ENCODE measurements around the gene FGFBP2.

FGFBP2 gene

GRCh38 chr4:15990570-15991285, 27.8 kb upstream of the FGFBP2 start:
- Histone ChIP-seq H3K36me3 (ENCODE audit: insufficient read depth, low read depth, low read length) (peaks cover 93% of the 10 kb centered on the region), H3K27ac (ENCODE audit: low read length) (no peak overlapping the region)

GRCh38 chr4:15989424-15989823, 26.4 kb upstream of the FGFBP2 start:
- Histone ChIP-seq H3K27me3 (ENCODE audit: insufficient read depth, low read length) (no peaks in the 10 kb centered on the region), H3K27ac (ENCODE audit: low read length) (no peak overlapping the region), H3K4me3 (ENCODE audit: low read length) (no peak overlapping the region), H3K9me3 (ENCODE audit: insufficient read depth, low read depth, low read length) (no peaks in the 10 kb centered on the region), H3K9ac (ENCODE audit: low read depth, low read length) (no peak overlapping the region), H3K36me3 (ENCODE audit: insufficient read depth, low read depth, low read length) (peaks cover 95% of the 10 kb centered on the region), H3K4me1 (ENCODE audit: insufficient read depth, low read length) (no peaks in the 10 kb centered on the region)

More at GRCh38 chr4:15990570-15991285, 27.8 kb upstream of the FGFBP2 start:
- H3K4me1 ChIP-seq (ENCODE audit: insufficient read depth, low read length), result no peaks in the 10 kb centered on the region
- H3K9me3 ChIP-seq (ENCODE audit: insufficient read depth, low read depth, low read length), result no peaks in the 10 kb centered on the region
- H3K27me3 ChIP-seq (ENCODE audit: insufficient read depth, low read length), result no peaks in the 10 kb centered on the region
- no peak overlapping the region for H3K9ac ChIP-seq (ENCODE audit: low read depth, low read length)
- no peak overlapping the region for H3K4me3 ChIP-seq (ENCODE audit: low read length)

- Histone ChIP-seq H3K27me3 (ENCODE audit: insufficient read depth, low read length) (no peaks in the 10 kb centered on the region), H3K4me1 (ENCODE audit: insufficient read depth, low read length) (no peaks in the 10 kb centered on the region), H3K9ac (ENCODE audit: low read depth, low read length) (no peak overlapping the region), H3K36me3 (ENCODE audit: insufficient read depth, low read depth, low read length) (peaks cover 95% of the 10 kb centered on the region), H3K27ac (ENCODE audit: low read length) (no peak overlapping the region), H3K9me3 (ENCODE audit: insufficient read depth, low read depth, low read length) (no peaks in the 10 kb centered on the region), H3K4me3 (ENCODE audit: low read length) (no peak overlapping the region)
Measured at GRCh38 chr4:15988222-15988621, 25.2 kb upstream of the FGFBP2 start.

GRCh38 chr4:15986907-15987306, 23.9 kb upstream of the FGFBP2 start:
- H3K9ac ChIP-seq (ENCODE audit: low read depth, low read length), result no peak overlapping the region
- no peaks in the 10 kb centered on the region for H3K9me3 ChIP-seq (ENCODE audit: insufficient read depth, low read depth, low read length)
- H3K4me1 ChIP-seq (ENCODE audit: insufficient read depth, low read length), result no peaks in the 10 kb centered on the region
- H3K27ac ChIP-seq (ENCODE audit: low read length), result no peak overlapping the region
- no peaks in the 10 kb centered on the region for H3K27me3 ChIP-seq (ENCODE audit: insufficient read depth, low read length)
- H3K36me3 ChIP-seq (ENCODE audit: insufficient read depth, low read depth, low read length), result peaks cover 96% of the 10 kb centered on the region
- no peak overlapping the region for H3K4me3 ChIP-seq (ENCODE audit: low read length)

DNA sequence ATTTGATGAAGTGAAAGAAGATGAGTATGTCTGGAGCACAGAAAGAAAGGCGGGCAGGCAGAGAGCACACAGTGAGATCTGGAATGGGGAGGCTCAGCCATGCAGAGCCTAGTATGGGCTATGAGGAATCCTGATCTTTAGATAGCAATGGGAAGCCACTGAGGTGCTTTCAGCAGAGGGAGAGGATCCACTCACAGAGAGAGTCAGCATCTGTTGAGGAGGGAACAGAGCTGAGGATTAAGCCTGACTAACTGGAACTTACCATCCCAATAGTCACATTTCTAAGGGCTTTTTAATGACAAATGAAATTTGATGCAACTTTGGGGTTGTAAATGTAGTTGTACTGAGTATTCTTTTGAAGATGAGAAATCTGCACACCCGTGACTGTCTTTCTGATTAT, 20.6 kb upstream of the FGFBP2 start:
- Histone ChIP-seq H3K4me1 (ENCODE audit: insufficient read depth, low read length) (no peaks in the 10 kb centered on the region), H3K36me3 (ENCODE audit: insufficient read depth, low read depth, low read length) (peaks cover 88% of the 10 kb centered on the region), H3K27ac (ENCODE audit: low read length) (no peak overlapping the region), H3K27me3 (ENCODE audit: insufficient read depth, low read length) (no peaks in the 10 kb centered on the region), H3K9me3 (ENCODE audit: insufficient read depth, low read depth, low read length) (no peaks in the 10 kb centered on the region), H3K4me3 (ENCODE audit: low read length) (no peak overlapping the region), H3K9ac (ENCODE audit: low read depth, low read length) (no peak overlapping the region)

DNA sequence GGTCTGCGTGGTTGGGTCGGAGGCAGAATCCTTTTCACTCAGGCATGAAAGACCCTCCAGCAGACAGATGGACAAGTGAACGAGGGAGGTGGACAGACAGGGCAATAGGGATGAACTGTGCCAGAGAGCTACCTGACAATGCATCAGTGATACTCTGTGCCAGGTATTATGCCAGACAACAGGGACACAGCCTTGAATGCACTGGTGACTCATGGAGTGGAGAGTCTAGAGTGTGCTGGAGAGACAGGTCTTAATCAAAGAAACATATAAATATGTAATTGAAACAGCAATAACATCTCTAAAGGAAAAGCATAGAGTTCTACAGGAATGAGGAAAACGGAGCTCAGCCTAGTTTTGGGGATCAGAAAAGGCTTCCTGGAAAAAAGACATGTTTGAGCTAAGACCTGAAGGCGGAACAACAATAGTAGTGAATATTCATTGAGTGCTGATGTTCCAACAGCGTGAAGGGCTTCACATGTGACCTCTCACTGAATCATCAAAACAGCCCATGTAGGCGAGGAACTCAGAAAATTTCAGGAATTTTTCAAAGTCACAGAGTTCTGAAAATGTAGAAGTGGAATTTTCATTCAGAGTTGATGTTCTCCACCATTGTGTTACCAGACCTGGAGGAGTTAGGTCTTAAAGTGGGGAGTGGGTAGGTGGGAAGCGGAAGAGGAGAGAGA, 20.0 kb upstream of the FGFBP2 start:
- H3K36me3 ChIP-seq (ENCODE audit: insufficient read depth, low read depth, low read length), result peaks cover 88% of the 10 kb centered on the region
- H3K27ac ChIP-seq (ENCODE audit: low read length), result no peak overlapping the region
- H3K27me3 ChIP-seq (ENCODE audit: insufficient read depth, low read length), result no peaks in the 10 kb centered on the region
- H3K4me1 ChIP-seq (ENCODE audit: insufficient read depth, low read length), result no peaks in the 10 kb centered on the region
- H3K4me3 ChIP-seq (ENCODE audit: low read length), result no peak overlapping the region
- H3K9ac ChIP-seq (ENCODE audit: low read depth, low read length), result no peak overlapping the region
- H3K9me3 ChIP-seq (ENCODE audit: insufficient read depth, low read depth, low read length), result no peaks in the 10 kb centered on the region

- no peak overlapping the region for H3K27ac ChIP-seq (ENCODE audit: low read length)
- no peak overlapping the region for H3K9ac ChIP-seq (ENCODE audit: low read depth, low read length)
- peaks cover 57% of the 10 kb centered on the region for H3K36me3 ChIP-seq (ENCODE audit: insufficient read depth, low read depth, low read length)
- no peaks in the 10 kb centered on the region for H3K9me3 ChIP-seq (ENCODE audit: insufficient read depth, low read depth, low read length)
- H3K27me3 ChIP-seq (ENCODE audit: insufficient read depth, low read length), result no peaks in the 10 kb centered on the region
- H3K4me1 ChIP-seq (ENCODE audit: insufficient read depth, low read length), result no peaks in the 10 kb centered on the region
- H3K4me3 ChIP-seq (ENCODE audit: low read length), result no peak overlapping the region
Measured at GRCh38 chr4:15976456-15977447, 13.8 kb upstream of the FGFBP2 start.

- H3K36me3 ChIP-seq (ENCODE audit: insufficient read depth, low read depth, low read length), result peaks cover 47% of the 10 kb centered on the region
- no peak overlapping the region for H3K9ac ChIP-seq (ENCODE audit: low read depth, low read length)
- no peaks in the 10 kb centered on the region for H3K4me1 ChIP-seq (ENCODE audit: insufficient read depth, low read length)
- H3K27me3 ChIP-seq (ENCODE audit: insufficient read depth, low read length), result no peaks in the 10 kb centered on the region
- H3K9me3 ChIP-seq (ENCODE audit: insufficient read depth, low read depth, low read length), result 0 out of 2 replicates have a peak, but pooled peaks cover 6% of the 10 kb centered on the region
- no peak overlapping the region for H3K4me3 ChIP-seq (ENCODE audit: low read length)
- no peak overlapping the region for H3K27ac ChIP-seq (ENCODE audit: low read length)
Measured at GRCh38 chr4:15971068-15971801, 8.3 kb upstream of the FGFBP2 start.

DNA sequence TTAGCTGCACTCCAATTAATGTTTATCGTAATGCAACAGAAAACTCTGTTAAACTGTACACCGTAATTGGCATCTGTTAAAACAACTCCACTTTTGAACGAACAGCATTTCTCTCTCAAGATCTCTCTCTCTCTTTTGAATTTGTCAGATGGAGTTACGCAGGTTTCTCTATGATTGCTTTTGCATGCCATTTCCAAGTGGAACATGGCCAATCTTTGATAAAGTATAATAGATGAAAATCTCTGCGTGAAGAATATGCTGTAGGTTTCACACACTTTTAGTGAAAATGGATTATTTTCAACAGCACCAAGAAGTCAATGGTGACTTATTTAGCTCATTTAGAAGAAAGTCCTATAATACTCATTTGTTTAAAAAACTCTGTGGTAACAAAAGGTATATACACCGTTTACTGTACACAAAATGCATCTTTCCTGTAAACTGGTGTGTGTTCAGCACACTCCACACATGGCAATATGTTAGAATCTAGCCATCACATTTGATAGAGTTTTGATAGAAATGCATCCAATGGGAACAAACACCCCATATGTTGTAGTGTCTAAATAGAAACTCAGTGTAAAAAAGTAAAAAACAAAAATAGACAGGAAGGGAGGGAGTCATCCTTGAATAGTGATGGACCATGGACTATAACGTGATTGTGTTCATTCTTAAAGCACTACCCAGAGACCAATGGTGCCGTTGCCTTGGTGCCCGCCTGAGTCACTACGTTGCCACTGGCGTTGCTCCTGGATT, 5.8 kb upstream of the FGFBP2 start:
- peaks cover 43% of the 10 kb centered on the region for H3K36me3 ChIP-seq (ENCODE audit: insufficient read depth, low read depth, low read length)
- H3K4me1 ChIP-seq (ENCODE audit: insufficient read depth, low read length), result no peaks in the 10 kb centered on the region
- no peak overlapping the region for H3K27ac ChIP-seq (ENCODE audit: low read length)
- no peak overlapping the region for H3K9ac ChIP-seq (ENCODE audit: low read depth, low read length)
- H3K4me3 ChIP-seq (ENCODE audit: low read length), result no peak overlapping the region
- no peaks in the 10 kb centered on the region for H3K27me3 ChIP-seq (ENCODE audit: insufficient read depth, low read length)
- H3K9me3 ChIP-seq (ENCODE audit: insufficient read depth, low read depth, low read length), result 0 out of 2 replicates have a peak, but pooled peaks cover 7% of the 10 kb centered on the region

GRCh38 chr4:15965325-15965724, 2.4 kb upstream of the FGFBP2 start:
- Histone ChIP-seq H3K27me3 (ENCODE audit: insufficient read depth, low read length) (no peaks in the 10 kb centered on the region), H3K4me1 (ENCODE audit: insufficient read depth, low read length) (peaks cover 4% of the 10 kb centered on the region; the same call in 1 of the 2 replicates), H3K27ac (ENCODE audit: low read length) (no peak overlapping the region), H3K9ac (ENCODE audit: low read depth, low read length) (no peak overlapping the region), H3K4me3 (ENCODE audit: low read length) (no peak overlapping the region), H3K36me3 (ENCODE audit: insufficient read depth, low read depth, low read length) (peaks cover 21% of the 10 kb centered on the region), H3K9me3 (ENCODE audit: insufficient read depth, low read depth, low read length) (0 out of 2 replicates have a peak, but pooled peaks cover 7% of the 10 kb centered on the region)
